A549 (cell line): ENCODE data around the gene SLC2A13. TPM values are rescaled to one million over a fixed set of nuclear protein-coding genes. Genes with fewer than 3 reads are reported as not detected.

Experiments
- ATAC-seq, 2 experiments: fragments of 200-7000 bp in 1 of 2; fragments of >200 bp in 1 of 2; cut with Nextera tagmentation in 1 of 2; cut with Tn5 transposase in 1 of 2; 3 replicates each; pipeline versions ENCODE4 v1.8.0 to v1.9.1; 2018 to 2020; ENCODE audit warnings: mild to moderate bottlenecking in 1 of 2, moderate library complexity in 1 of 2
- CTCF ChIA-PET: fragments of 300-600 bp; sonication (Branson Sonifier 250); formaldehyde crosslinking; extraction: SDS; loops from one replicate; lab custom pipeline; 2021; ENCODE audit warnings: antibody characterized with exemption, inconsistent platforms; lab: Yijun Ruan, JAX
- POLR2A ChIA-PET: fragments of 350-600 bp; formaldehyde crosslinking; extraction: SDS; loops from one replicate; lab custom pipeline; 2021; ENCODE audit warnings: antibody characterized with exemption, inconsistent platforms; lab: Yijun Ruan, JAX
- DNase-seq, 2 experiments: peaks; one replicate each; pipeline versions ENCODE4 v3.0.0 to v3.0.0-alpha.2; 2011 to 2016; ENCODE audit warnings: low read depth in 1 of 2, low spot score in 1 of 2
- FAIRE-seq: peaks from 2 replicates; lab custom pipeline; 2011; peaks lifted over from hg19 to GRCh38; lab: Jason Lieb, UNC
- H3K27ac ChIP-seq, 2 experiments: fragments of >200 bp; sonication (Bioruptor Twin); formaldehyde crosslinking; 3 replicates each; pipeline ENCODE4 v1.5.1; 2016 to 2017
- H3K4me1 ChIP-seq: fragments of >200 bp; sonication (Bioruptor Twin); formaldehyde crosslinking; 3 replicates; pipeline ENCODE4 v1.6.1; 2016
- H3K4me2 ChIP-seq: fragments of >200 bp; sonication (Bioruptor Twin); formaldehyde crosslinking; 3 replicates; pipeline ENCODE4 v1.6.1; 2016
- H3K4me3 ChIP-seq: fragments of >200 bp; sonication (Bioruptor Twin); formaldehyde crosslinking; 3 replicates; pipeline ENCODE4 v1.5.1; 2016
- H3K9me3 ChIP-seq: fragments of >200 bp; sonication (Bioruptor Twin); formaldehyde crosslinking; 3 replicates; pipeline ENCODE4 v1.6.1; 2016
- BHLHE40 ChIP-seq: IDR thresholded peaks from 2 replicates; pipeline ENCODE4 v1.6.1; 2012; ENCODE audit warnings: low read depth, low read length, inconsistent platforms
- CEBPB ChIP-seq, 2 experiments: fragments of >200 bp in 1 of 2; sonication (Bioruptor Twin) in 1 of 2; formaldehyde crosslinking in 1 of 2; IDR thresholded peaks; 2 replicates each; pipeline ENCODE4 v1.6.1; 2012 to 2016
- CHD2 ChIP-seq: fragments of 150-350 bp; IDR thresholded peaks from 2 replicates; pipeline ENCODE4 v1.6.1; 2014; ENCODE audit warnings: low read length; ENCODE audit not compliant: partially characterized antibody
- CHD4 ChIP-seq: fragments of 200-600 bp; sonication (generic); IDR thresholded peaks from 2 replicates; pipeline ENCODE4 v1.6.1; 2016; ENCODE audit warnings: antibody characterized with exemption, mild to moderate bottlenecking, borderline replicate concordance
- EHF ChIP-seq: fragments of 250-450 bp; sonication (Bioruptor Pico); IDR thresholded peaks from 2 replicates; pipeline ENCODE4 v1.5.0; 2020; ENCODE audit warnings: mild to moderate bottlenecking
- EHMT2 ChIP-seq: fragments of 200-600 bp; sonication (generic); IDR thresholded peaks from 2 replicates; pipeline ENCODE4 v1.6.1; 2016; ENCODE audit warnings: antibody characterized with exemption, low read depth, mild to moderate bottlenecking, moderate library complexity
- EP300 ChIP-seq, 2 experiments: fragments of >200 bp; sonication (Bioruptor Twin); formaldehyde crosslinking; IDR thresholded peaks; 2 replicates in 1 of 2; 3 replicates in 1 of 2; pipeline ENCODE4 v1.6.1; 2016 to 2017
- ESRRA ChIP-seq: fragments of 150-350 bp; IDR thresholded peaks from 2 replicates; pipeline ENCODE4 v1.6.1; 2014; ENCODE audit warnings: mild to moderate bottlenecking, low read length, borderline replicate concordance
- FOSL2 ChIP-seq, 2 experiments: fragments of 450-650 bp in 1 of 2; fragments of >200 bp in 1 of 2; sonication (Bioruptor Twin) in 1 of 2; formaldehyde crosslinking; IDR thresholded peaks; 2 replicates each; pipeline versions ENCODE4 v1.5.0 to v1.6.1; 2016 to 2020; ENCODE audit warnings: mild to moderate bottlenecking in 1 of 2, moderate library complexity in 1 of 2
- HEYL ChIP-seq: fragments of 250-450 bp; sonication (Bioruptor Pico); IDR thresholded peaks from 2 replicates; pipeline ENCODE4 v1.8.0; 2021; ENCODE audit warnings: mild to moderate bottlenecking, moderate library complexity
- HOXA7 ChIP-seq: fragments of 250-450 bp; sonication (Bioruptor Pico); IDR thresholded peaks from 2 replicates; pipeline ENCODE4 v1.5.0; 2020; ENCODE audit warnings: mild to moderate bottlenecking, moderate library complexity
- HOXB13 ChIP-seq: fragments of 250-450 bp; sonication (Bioruptor Pico); IDR thresholded peaks from 2 replicates; pipeline ENCODE4 v1.5.0; 2020; ENCODE audit warnings: low read depth, mild to moderate bottlenecking, moderate library complexity
- HOXB5 ChIP-seq: fragments of 250-450 bp; sonication (Bioruptor Pico); IDR thresholded peaks from 2 replicates; pipeline ENCODE4 v1.5.0; 2020; ENCODE audit warnings: mild to moderate bottlenecking, moderate library complexity
- JUNB ChIP-seq: fragments of >200 bp; sonication (Bioruptor Twin); formaldehyde crosslinking; IDR thresholded peaks from 2 replicates; pipeline ENCODE4 v1.6.1; 2016
- KDM1A ChIP-seq: fragments of 200-600 bp; sonication (generic); IDR thresholded peaks from 2 replicates; pipeline ENCODE4 v1.6.1; 2016; ENCODE audit warnings: low read depth, mild to moderate bottlenecking
- KDM5A ChIP-seq: fragments of 200-600 bp; sonication (generic); IDR thresholded peaks from 2 replicates; pipeline ENCODE4 v1.6.1; 2016; ENCODE audit warnings: antibody characterized with exemption, mild to moderate bottlenecking
- MYC ChIP-seq: IDR thresholded peaks from 2 replicates; pipeline ENCODE4 v1.6.1; 2012; ENCODE audit warnings: mild to moderate bottlenecking, inconsistent platforms, low read length, improper control_type of control experiment, borderline replicate concordance
- NFE2L2 ChIP-seq: fragments of 150-350 bp; conservative IDR thresholded peaks from 2 replicates; pipeline ENCODE4 v1.6.1; 2014; ENCODE audit warnings: low read length
- NR3C1 ChIP-seq: fragments of >200 bp; sonication (Bioruptor Twin); formaldehyde crosslinking; IDR thresholded peaks from 3 replicates; pipeline ENCODE4 v1.6.1; 2017
- RARB ChIP-seq: fragments of 250-450 bp; sonication (Bioruptor Pico); IDR thresholded peaks from 2 replicates; pipeline ENCODE4 v1.8.0; 2021; ENCODE audit warnings: mild to moderate bottlenecking, moderate library complexity
- SREBF2 ChIP-seq: fragments of 450-650 bp; IDR thresholded peaks from 2 replicates; pipeline ENCODE4 v1.6.1; 2014; ENCODE audit warnings: mild to moderate bottlenecking, moderate library complexity
- TP53 ChIP-seq: fragments of 250-450 bp; sonication (Bioruptor Pico); IDR thresholded peaks from 2 replicates; pipeline ENCODE4 v1.5.0; 2021; ENCODE audit warnings: mild to moderate bottlenecking, moderate library complexity
- ZNF302 ChIP-seq: fragments of 250-450 bp; sonication (Bioruptor Pico); IDR thresholded peaks from 2 replicates; pipeline ENCODE4 v1.9.0; 2021; ENCODE audit warnings: inconsistent platforms, mild to moderate bottlenecking, moderate library complexity
- WGBS: methylation state at CpG from one replicate; pipeline ENCODE4 v1.1.6; 2017; ENCODE audit errors: missing lambda C conversion rate; 5-methylcytosine and 5-hydroxymethylcytosine counted together
- polyA plus RNA-seq, 4 experiments: library from polyadenylated mRNA; depleted of rRNA in 3 of 4; stranded (reverse); fragments of >200 nt; fragmentation: RNase III in 1 of 4; extraction: RNeasy Plus Mini Kit Qiagen cat#74134 plus additional on column Dnase treatment in 1 of 4; gene quantifications; 2 replicates in 3 of 4; 3 replicates in 1 of 4; pipeline ENCODE4 v1.2.3, GENCODE V29; 2011 to 2017
- TF ChIP-seq, protein P1 (sequence below): fragments of 150-350 bp; IDR thresholded peaks from 2 replicates; pipeline ENCODE4 v1.6.1; 2014; ENCODE audit warnings: low read depth, mild to moderate bottlenecking, low read length
- TF ChIP-seq, protein P2 (sequence below): fragments of 250-450 bp; sonication (Bioruptor Pico); IDR thresholded peaks from 2 replicates; pipeline ENCODE4 v1.5.0; 2020; ENCODE audit warnings: low read depth, mild to moderate bottlenecking, moderate library complexity
- TF ChIP-seq, protein P3 (sequence below): fragments of 450-650 bp; IDR thresholded peaks from 2 replicates; pipeline ENCODE4 v1.6.1; 2014; ENCODE audit warnings: antibody characterized with exemption
- TF ChIP-seq, protein P4 (sequence below): IDR thresholded peaks from 2 replicates; pipeline ENCODE4 v1.6.1; 2012

Gene SLC2A13
- polyA plus RNA-seq, 2 of the 4 experiments (the other 2 are of a cell fraction) = 4.5 to 8.2 TPM

DNA sequence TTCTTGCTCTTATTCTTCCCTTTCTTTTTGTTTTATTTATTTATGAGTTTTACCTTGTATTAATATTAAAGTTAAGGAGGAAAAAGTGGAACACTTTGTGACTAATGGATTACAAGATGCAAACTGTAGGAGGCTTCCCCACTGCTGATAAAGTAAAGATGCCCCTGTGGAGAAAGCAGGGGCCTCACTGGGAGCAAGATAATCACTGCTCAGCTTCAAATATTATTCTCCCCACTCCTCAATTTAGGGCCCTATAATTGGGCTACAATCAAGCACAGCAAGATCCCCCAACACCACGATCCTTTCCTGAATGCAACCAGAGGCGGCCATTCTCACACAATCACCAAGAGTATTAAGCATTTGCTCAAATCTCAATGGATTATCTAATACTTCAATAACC is 149.2 kb downstream of the SLC2A13 start:
- POLR2A ChIA-PET = no interaction called here
- TF ChIP-seq ESRRA = no peak
- TF ChIP-seq, protein P1, sequence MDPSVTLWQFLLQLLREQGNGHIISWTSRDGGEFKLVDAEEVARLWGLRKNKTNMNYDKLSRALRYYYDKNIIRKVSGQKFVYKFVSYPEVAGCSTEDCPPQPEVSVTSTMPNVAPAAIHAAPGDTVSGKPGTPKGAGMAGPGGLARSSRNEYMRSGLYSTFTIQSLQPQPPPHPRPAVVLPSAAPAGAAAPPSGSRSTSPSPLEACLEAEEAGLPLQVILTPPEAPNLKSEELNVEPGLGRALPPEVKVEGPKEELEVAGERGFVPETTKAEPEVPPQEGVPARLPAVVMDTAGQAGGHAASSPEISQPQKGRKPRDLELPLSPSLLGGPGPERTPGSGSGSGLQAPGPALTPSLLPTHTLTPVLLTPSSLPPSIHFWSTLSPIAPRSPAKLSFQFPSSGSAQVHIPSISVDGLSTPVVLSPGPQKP = no peak
- no peak for TF ChIP-seq HOXA7 (CRISPR knock-in tag)
- no peak for TF ChIP-seq KDM5A
- TF ChIP-seq SREBF2 = no peak
- no peak for TF ChIP-seq CHD2
- ATAC-seq (no peak), FAIRE-seq (no peak), DNase-seq (no peak)
- no peaks in the 10 kb centered on the region for H3K4me1 ChIP-seq
- CTCF ChIA-PET = no interaction called here
- H3K9me3 ChIP-seq = no peaks in the 10 kb centered on the region
- 78% methylated on average over 2 of the region's 2 CpGs for WGBS
- H3K4me2 ChIP-seq = no peak overlapping the region
- no peak overlapping the region for H3K4me3 ChIP-seq
- H3K27ac ChIP-seq = no peak overlapping the region

DNA sequence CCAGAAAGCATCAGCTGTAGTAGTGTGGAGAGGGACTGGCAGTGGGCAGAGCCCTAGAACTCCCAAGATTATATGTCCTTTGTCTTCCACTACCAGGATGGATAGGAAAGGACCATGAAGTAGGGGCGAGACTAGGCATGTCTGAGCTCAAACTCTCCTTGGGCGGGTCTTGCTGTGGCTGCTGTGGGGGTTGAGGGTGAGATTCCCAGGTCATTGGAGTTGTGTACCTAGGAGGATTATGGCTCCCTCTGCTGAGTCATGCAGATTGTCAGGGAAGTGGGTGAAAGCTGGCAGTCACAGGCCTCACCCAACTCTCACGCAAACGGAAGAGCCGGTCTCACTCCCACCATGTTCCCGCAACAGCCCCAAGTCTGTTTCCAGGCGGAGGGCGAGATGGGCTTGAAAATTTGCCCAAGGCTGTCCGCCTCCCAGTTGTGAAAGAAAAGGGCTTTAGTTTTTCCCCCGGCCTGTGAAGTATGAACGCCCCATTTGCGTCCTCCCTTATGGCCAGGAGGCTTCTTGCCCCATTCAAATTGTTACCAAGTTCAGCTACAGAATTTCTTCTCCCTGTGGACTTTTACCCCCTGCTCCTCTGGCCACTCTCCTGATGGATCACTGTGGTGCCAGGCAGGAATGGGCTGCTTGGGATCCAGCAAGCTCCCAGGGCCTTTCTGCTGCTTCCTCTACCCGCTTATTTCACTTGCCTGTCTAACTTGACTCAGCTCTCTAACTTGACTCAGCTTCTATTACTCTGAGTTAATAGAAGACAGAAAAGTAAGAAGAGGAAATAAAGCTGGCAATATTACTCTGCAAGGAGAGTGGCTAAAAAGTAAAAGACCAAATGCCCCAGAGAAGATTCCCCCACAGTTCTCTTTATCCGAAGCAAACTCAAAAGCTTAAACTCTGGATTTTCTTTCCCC is 159.3 kb downstream of the SLC2A13 start:
- 95% methylated on average over 14 of the region's 14 CpGs for WGBS
- FAIRE-seq (no peak), DNase-seq (peak in 1 of 2 experiments; percentile 17), ATAC-seq (no peak)
- no peak overlapping the region for H3K4me2 ChIP-seq
- TF ChIP-seq KDM5A = no peak
- TF ChIP-seq EP300 (IDR thresholded peaks at IDR 0.05) = no peak
- TF ChIP-seq, protein P2, sequence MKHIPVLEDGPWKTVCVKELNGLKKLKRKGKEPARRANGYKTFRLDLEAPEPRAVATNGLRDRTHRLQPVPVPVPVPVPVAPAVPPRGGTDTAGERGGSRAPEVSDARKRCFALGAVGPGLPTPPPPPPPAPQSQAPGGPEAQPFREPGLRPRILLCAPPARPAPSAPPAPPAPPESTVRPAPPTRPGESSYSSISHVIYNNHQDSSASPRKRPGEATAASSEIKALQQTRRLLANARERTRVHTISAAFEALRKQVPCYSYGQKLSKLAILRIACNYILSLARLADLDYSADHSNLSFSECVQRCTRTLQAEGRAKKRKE (CRISPR knock-in tag) = no peak
- TF ChIP-seq CHD4 = no peak
- TF ChIP-seq FOSL2 (IDR thresholded peaks at IDR 0.05) = no peak
- TF ChIP-seq FOSL2 (CRISPR knock-in tag; IDR thresholded peaks at IDR 0.05) = no peak
- TF ChIP-seq NR3C1 = no peak
- no peak for TF ChIP-seq RARB (CRISPR knock-in tag)
- TF ChIP-seq, protein P3, sequence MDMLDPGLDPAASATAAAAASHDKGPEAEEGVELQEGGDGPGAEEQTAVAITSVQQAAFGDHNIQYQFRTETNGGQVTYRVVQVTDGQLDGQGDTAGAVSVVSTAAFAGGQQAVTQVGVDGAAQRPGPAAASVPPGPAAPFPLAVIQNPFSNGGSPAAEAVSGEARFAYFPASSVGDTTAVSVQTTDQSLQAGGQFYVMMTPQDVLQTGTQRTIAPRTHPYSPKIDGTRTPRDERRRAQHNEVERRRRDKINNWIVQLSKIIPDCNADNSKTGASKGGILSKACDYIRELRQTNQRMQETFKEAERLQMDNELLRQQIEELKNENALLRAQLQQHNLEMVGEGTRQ = no peak
- TF ChIP-seq HEYL = no peak
- H3K4me3 ChIP-seq = no peak overlapping the region
- H3K27ac ChIP-seq = peak overlapping the region in 1 of 2 experiments; percentile 8; a peak in 1 of 6 replicates
- CTCF ChIA-PET = interaction anchor here (1.1 kb wide), 1 partner anchor 16 kb away, joined by 3 read pairs; no protein-coding TSS in a partner anchor
- H3K4me1 ChIP-seq = no peaks in the 10 kb centered on the region
- H3K9me3 ChIP-seq = no peaks in the 10 kb centered on the region
- POLR2A ChIA-PET = no interaction called here

DNA sequence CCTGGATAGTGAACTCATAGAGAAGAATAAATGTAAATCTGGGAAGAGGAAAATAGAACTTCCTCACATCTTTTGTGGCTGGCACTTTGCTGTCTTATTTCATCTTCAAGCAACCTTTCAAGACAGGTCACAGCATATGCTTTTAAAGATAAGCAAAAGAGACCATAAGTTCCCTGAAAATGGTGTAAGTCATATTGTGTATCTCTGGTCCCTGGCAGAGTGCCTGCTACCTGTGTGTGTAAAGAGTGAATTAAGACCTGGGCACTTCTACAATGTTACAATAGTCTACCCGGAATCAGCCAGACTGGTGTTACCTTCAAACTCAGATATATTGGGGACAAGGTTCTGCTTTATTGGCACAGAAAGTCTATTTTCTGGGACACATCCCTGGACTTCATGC is 168.8 kb downstream of the SLC2A13 start:
- H3K4me3 ChIP-seq = no peak overlapping the region
- H3K4me2 ChIP-seq = no peak overlapping the region
- H3K9me3 ChIP-seq = no peaks in the 10 kb centered on the region
- CTCF ChIA-PET = no interaction called here
- DNase-seq (no peak), FAIRE-seq (no peak), ATAC-seq (no peak)
- TF ChIP-seq MYC = no peak
- no peak for TF ChIP-seq HOXB13 (CRISPR knock-in tag)
- TF ChIP-seq, protein P4, sequence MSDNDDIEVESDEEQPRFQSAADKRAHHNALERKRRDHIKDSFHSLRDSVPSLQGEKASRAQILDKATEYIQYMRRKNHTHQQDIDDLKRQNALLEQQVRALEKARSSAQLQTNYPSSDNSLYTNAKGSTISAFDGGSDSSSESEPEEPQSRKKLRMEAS = no peak
- no peak for TF ChIP-seq JUNB
- TF ChIP-seq BHLHE40 = no peak
- no peak for TF ChIP-seq CEBPB (IDR thresholded peaks at IDR 0.05)
- TF ChIP-seq HOXB5 (CRISPR knock-in tag) = no peak
- no peak for TF ChIP-seq ZNF302 (CRISPR knock-in tag)
- no peak for TF ChIP-seq EP300 (IDR thresholded peaks at IDR 0.05)
- TF ChIP-seq KDM1A = no peak
- TF ChIP-seq EHF = no peak
- TF ChIP-seq EHMT2 = no peak
- no peak for TF ChIP-seq NR3C1
- TF ChIP-seq NFE2L2 = no peak
- TF ChIP-seq, protein P1 = no peak
- no peak for TF ChIP-seq TP53 (CRISPR knock-in tag)
- no peak for TF ChIP-seq ESRRA
- no peak for TF ChIP-seq SREBF2
- no peak for TF ChIP-seq CHD2
- 100% methylated on average over 1 of the region's 1 CpG for WGBS
- H3K4me1 ChIP-seq = no peaks in the 10 kb centered on the region
- POLR2A ChIA-PET = no interaction called here
- no peak overlapping the region for H3K27ac ChIP-seq
